GM19455 (cell line): ENCODE measurements around the gene PRR7.

Source experiments
- ATAC-seq: cut with Tn5 transposase; IDR thresholded peaks from one replicate; pipeline ENCODE4 v1.9.1; 2021; ENCODE audit not compliant: unreplicated experiment

PRR7 gene

GRCh38 chr5:177434942-177435738 is 11.5 kb upstream of the PRR7 start:
- ATAC-seq, result no peak

DNA sequence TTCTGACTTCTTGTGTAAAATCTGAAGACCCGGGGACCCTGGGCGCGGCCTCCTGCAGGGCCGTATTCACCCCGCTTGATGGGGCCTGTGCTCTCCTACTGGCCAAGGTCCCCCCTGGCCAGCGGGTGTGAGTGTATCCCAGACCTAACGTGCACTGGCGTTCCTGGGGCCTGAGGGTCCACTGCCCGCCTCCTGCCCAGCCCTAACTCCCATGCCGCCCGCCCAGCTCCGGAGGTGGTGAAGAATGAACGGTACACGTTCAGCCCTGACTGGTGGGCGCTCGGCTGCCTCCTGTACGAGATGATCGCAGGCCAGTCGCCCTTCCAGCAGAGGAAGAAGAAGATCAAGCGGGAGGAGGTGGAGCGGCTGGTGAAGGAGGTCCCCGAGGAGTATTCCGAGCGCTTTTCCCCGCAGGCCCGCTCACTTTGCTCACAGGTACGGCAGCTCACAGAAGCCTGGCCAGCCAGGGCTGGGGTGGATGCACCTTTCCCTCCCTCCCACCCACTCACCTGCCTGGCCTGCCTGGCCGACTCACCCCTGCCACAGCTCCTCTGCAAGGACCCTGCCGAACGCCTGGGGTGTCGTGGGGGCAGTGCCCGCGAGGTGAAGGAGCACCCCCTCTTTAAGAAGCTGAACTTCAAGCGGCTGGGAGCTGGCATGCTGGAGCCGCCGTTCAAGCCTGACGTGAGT is 10.6 kb upstream of the PRR7 start:
- no peak for ATAC-seq

GRCh38 chr5:177437623-177438022 is 9.0 kb upstream of the PRR7 start:
- no peak for ATAC-seq

- ATAC-seq, result no peak
Observed at GRCh38 chr5:177438468-177438867, 8.1 kb upstream of the PRR7 start.

GRCh38 chr5:177439518-177440053 is 7.0 kb upstream of the PRR7 start:
- no peak for ATAC-seq

DNA sequence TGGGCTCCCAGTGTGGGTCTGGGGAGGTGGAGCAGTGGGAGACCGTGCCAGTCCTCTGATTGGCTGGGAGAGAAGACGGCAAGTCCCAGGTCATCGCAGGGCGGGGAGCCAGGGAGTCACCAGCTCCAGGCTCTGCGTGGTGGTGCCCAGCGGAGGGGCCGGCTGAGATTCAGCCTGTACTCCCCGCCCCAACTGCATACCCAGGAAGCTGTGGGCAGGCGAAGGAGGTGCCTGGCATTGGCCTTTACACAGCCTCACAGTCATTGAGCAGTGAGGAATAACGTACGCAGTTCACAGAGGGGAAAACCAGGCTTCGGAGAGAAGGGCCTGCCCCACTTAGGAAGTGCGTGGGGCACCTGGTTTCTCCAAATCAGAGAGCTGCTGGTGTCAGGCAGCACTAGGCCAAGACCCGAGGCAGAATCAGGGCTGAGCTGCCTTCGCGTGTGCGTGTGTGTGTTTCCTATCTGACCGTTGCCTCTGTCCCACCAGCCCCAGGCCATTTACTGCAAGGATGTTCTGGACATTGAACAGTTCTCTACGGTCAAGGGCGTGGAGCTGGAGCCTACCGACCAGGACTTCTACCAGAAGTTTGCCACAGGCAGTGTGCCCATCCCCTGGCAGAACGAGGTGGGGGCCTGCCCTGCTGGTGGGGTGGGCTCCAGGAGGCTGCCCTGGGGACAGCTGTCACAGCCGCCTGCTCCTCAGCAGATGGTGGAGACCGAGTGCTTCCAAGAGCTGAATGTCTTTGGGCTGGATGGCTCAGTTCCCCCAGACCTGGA is 6.2 kb upstream of the PRR7 start:
- no peak for ATAC-seq

GRCh38 chr5:177440990-177441780 is 5.4 kb upstream of the PRR7 start:
- ATAC-seq, result no peak

DNA sequence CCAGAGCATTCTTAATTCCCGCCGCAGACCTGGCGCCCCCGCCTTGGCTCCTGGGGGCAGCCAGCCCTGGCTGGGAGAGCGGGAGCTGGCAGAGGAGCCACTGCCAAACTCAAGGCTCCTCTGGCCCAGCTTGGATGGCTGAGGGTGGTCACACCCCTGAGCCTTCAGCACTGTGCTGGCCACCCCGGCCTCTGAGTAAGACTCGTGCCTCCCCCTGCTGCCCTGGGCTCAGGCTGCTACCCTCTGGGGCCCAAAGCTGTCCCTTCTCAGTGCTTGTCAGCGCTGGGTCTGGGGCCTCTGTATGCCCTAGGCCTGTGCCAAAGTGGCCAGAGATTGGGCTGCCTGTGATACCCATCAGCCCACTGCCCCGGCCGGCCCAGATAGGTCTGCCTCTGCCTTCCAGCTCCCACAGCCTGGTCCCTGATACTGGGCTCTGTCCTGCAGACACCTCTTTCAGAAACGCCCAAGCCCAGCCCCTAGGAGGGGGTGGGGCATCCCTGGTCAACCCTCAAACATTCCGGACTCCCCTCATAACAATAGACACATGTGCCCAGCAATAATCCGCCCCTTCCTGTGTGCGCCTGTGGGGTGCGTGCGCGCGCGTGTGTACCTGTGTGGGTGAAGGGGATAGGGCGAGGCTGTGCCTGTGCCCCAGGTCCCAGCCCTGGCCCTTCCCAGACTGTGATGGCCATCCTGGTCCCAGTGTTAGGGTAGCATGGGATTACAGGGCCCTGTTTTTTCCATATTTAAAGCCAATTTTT is 4.4 kb upstream of the PRR7 start:
- ATAC-seq, result no peak

- no peak for ATAC-seq
Observed at GRCh38 chr5:177443144-177443983, 3.2 kb upstream of the PRR7 start.

DNA sequence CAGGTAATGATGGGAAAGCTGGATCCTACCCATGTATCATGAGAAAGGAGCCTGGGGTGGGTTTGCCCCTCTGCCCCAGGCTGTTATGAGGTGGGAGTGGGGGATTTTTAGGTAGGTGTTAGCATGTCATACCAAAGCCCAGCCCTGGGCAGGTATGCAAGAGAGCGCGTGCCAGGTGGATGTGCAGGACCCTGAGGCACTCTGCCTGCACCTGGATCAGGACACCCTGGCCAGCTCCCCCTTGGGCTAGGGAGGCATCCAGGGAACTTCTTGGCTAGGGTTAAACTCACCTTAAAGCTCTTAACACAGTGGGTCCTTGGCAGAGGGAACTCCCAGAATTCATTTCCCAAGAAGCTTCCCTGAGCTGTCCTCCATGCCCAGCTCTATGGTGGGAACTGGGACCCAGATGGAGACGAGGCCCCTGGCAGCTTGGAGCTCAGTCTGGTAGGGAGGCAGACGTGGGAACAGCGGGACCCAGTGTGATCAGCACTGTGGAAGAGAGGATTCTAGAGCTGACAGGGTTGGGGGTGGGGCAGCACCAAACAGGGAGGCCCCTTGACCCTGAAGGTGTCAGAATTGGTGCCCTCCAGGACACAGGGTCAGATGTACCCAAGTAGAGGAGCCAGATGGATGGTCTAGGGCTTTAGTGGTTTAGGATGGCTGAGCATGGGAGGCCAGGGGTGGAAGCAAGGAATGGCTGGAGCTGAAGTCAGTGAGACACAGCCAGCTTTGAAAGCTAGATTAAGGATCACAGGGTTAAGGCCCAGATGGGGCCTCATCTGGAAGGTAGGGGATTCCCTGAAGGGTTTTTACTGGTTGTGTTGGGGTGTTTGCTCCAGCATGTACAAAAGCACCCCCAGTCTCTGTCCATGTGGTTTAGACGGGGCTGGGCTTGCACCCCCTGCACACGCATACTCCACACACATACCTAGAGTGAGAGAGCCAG is 2.2 kb upstream of the PRR7 start:
- ATAC-seq, result no peak

GRCh38 chr5:177445052-177445916 is 1.3 kb upstream of the PRR7 start:
- no peak for ATAC-seq

- no peak for ATAC-seq
Observed at GRCh38 chr5:177445917-177446199, 756 bp upstream of the PRR7 start.

GRCh38 chr5:177447066-177447610 is 524 bp downstream of the PRR7 start:
- ATAC-seq, result peak; percentile 28

DNA sequence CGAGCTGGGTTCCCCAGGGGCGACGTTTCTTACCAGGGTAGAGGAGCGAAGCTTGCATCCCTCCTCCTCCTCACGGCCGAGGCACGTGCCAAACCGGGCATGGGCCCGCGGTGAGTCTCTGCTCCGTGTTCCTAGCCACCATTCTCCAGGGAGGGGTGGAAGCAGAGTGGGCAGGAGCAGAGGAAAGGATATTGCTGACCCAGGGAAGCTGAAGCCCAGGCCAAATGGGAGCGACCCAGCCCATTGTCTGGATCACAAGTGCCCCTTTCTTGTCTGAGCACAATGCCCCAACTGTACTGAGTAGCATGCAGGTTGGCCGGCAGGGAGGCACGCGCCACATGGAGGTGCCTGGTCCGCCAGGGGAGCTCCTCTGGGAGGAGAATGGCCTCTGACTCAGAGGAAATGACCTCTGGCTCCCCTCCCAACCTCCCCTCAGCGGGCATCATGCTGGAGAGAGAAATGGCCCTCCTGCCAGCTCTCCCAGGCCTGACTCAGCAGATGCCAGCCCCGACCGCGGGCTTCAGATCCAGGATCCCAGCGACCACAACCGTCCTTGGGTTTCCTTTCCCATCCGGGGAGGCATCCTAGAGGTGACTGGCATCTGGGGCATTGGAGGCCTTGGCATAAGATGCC is 1.1 kb downstream of the PRR7 start:
- no peak for ATAC-seq

DNA sequence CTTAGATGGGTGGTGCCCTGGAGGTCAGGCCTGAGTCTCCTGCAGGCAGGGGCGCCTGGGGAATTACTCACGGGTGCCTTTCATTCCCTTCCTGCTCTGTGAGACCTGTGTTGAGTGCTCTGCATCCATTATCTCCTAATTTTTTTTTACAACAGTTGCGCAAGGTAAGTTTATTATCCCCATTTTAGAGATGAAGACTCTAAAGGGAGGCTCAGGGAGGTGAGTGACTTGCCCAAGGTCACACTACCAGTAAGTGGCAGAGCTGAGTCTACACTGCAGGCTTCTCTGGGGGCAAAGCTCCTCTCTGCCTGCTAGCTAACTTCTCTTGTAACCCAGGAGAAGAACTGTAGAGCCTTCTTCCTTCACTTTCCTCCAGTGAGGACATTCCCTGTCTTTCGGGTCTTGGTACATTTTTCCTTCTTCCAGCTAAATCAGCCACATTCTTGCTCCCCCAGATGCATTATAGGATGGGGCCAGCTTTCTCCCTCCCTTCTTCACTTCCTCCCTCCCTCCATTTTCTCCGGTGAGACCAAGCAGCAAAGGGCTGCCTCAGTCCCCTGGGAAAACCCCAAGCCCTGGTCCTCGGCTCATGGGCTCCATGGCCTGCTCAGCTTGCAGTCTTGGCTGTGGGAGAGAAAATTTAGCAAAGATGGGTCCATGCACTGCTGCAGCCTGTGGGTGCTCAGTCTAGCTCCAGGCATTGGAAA is 1.8 kb downstream of the PRR7 start:
- ATAC-seq, result no peak
